ENCODE results near the gene SNAP29.

Gene SNAP29

DNA sequence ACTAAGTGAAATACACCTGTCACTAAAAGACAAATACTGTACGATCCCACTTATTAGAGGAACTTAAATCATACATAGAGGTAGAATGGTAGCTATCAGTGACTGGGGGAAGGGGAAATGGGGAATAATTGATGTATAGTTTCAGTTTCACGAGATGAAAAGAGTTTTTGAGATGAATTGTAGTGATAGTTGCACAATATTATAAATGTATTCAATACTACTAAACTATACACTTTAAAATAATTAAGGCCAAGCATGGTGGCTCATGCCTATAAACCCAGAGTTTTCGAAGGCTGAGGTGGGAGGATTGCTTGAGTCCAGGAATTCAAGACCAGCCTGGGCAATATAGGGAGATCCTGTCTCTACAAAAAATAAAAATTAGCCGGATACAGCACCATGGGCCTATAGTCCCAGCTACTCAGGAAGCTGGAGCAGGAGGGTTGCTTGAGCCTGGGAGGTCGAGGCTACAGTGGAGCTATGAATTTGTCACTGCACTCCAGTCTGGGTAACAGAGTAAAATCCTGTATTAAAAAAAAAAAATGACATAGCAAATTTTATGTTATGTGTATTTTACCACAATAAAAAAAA, 44.5 kb upstream of the SNAP29 start:
- H3K27ac ChIP-seq (ENCODE audit: extremely low read depth, low read depth, low read length), result no peak overlapping the region
- no peak for TF ChIP-seq ZNF311 (tag by site-specific recombination; IDR thresholded peaks at IDR 0.05; ENCODE audit: borderline replicate concordance)
- TF ChIP-seq, protein P1, sequence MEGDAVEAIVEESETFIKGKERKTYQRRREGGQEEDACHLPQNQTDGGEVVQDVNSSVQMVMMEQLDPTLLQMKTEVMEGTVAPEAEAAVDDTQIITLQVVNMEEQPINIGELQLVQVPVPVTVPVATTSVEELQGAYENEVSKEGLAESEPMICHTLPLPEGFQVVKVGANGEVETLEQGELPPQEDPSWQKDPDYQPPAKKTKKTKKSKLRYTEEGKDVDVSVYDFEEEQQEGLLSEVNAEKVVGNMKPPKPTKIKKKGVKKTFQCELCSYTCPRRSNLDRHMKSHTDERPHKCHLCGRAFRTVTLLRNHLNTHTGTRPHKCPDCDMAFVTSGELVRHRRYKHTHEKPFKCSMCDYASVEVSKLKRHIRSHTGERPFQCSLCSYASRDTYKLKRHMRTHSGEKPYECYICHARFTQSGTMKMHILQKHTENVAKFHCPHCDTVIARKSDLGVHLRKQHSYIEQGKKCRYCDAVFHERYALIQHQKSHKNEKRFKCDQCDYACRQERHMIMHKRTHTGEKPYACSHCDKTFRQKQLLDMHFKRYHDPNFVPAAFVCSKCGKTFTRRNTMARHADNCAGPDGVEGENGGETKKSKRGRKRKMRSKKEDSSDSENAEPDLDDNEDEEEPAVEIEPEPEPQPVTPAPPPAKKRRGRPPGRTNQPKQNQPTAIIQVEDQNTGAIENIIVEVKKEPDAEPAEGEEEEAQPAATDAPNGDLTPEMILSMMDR (tag by site-specific recombination; IDR thresholded peaks at IDR 0.05), result no peak
- TF ChIP-seq KLF8 (tag by site-specific recombination; IDR thresholded peaks at IDR 0.05), result no peak
- TF ChIP-seq, protein P2, sequence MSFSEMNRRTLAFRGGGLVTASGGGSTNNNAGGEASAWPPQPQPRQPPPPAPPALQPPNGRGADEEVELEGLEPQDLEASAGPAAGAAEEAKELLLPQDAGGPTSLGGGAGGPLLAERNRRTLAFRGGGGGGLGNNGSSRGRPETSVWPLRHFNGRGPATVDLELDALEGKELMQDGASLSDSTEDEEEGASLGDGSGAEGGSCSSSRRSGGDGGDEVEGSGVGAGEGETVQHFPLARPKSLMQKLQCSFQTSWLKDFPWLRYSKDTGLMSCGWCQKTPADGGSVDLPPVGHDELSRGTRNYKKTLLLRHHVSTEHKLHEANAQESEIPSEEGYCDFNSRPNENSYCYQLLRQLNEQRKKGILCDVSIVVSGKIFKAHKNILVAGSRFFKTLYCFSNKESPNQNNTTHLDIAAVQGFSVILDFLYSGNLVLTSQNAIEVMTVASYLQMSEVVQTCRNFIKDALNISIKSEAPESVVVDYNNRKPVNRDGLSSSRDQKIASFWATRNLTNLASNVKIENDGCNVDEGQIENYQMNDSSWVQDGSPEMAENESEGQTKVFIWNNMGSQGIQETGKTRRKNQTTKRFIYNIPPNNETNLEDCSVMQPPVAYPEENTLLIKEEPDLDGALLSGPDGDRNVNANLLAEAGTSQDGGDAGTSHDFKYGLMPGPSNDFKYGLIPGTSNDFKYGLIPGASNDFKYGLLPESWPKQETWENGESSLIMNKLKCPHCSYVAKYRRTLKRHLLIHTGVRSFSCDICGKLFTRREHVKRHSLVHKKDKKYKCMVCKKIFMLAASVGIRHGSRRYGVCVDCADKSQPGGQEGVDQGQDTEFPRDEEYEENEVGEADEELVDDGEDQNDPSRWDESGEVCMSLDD (tag by site-specific recombination; IDR thresholded peaks at IDR 0.05), result no peak
- no peak for TF ChIP-seq ZIC2 (tag by site-specific recombination; IDR thresholded peaks at IDR 0.05)
- TF ChIP-seq SP2 (tag by site-specific recombination; IDR thresholded peaks at IDR 0.05), result no peak
- no peak for TF ChIP-seq ZNF624 (tag by site-specific recombination; IDR thresholded peaks at IDR 0.05)
- TF ChIP-seq ZNF169 (tag by site-specific recombination; IDR thresholded peaks at IDR 0.05), result no peak
- no peak for TF ChIP-seq HOXD13 (CRISPR knock-in tag; IDR thresholded peaks at IDR 0.05; ENCODE audit: borderline replicate concordance)
- TF ChIP-seq ZNF501 (tag by site-specific recombination; IDR thresholded peaks at IDR 0.05), result no peak
- no peak for TF ChIP-seq ZNF596 (tag by site-specific recombination; IDR thresholded peaks at IDR 0.05)
- no peak for TF ChIP-seq ZNF549 (tag by site-specific recombination; IDR thresholded peaks at IDR 0.05)
- TF ChIP-seq SALL2 (tag by site-specific recombination; IDR thresholded peaks at IDR 0.05; ENCODE audit: borderline replicate concordance), result no peak
- peaks cover 24 to 84% of the 10 kb centered on the region in 2 experiments for H3K36me3 ChIP-seq (ENCODE audit: control insufficient read depth in 2 of 2, insufficient read depth in 1 of 2, low read length in 2 of 2)
- no peak overlapping the region for H3K4me3 ChIP-seq (ENCODE audit: low read depth, low read length)
- no peaks in the 10 kb centered on the region for H3K4me1 ChIP-seq (ENCODE audit: control insufficient read depth, insufficient read depth, low read length)
- ChIA-PET POLR2A (no interaction called here), CTCF (interaction anchor here (0.7 to 1.5 kb wide), 4 partner anchors 9 to 289 kb away, joined by 3 to 4 read pairs (median 3); no protein-coding TSS in a partner anchor)
- H3K9me3 ChIP-seq (ENCODE audit: control insufficient read depth, insufficient read depth, low read depth, low read length), result no peaks in the 10 kb centered on the region

DNA sequence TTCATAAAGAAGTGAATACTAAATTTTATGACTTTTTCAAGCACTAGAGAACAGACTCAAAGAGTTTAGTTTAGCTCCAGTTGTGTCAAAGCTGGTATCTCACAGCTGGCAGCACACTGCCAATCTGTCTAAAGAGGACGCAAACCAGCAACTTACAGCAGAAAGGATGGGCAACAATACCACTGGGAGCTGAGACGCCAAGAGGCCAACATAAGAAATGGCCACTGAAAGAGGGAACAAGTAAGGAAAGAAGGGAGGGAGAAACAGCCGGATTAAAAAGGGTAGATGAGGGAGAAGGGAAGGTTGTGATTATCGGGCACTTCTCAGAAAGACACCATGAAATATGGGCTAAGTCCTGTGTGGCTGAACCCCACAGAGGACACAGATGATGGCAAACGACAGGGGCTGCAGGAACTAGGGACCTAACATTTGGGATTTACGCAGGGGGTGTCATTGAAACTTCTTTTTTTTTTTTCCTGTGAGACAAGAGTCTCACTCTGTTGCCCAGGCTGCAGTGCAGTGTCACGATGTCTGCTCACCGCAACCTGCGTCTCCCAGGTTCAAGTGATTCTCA, 43.2 kb upstream of the SNAP29 start:
- TF ChIP-seq, protein P3, sequence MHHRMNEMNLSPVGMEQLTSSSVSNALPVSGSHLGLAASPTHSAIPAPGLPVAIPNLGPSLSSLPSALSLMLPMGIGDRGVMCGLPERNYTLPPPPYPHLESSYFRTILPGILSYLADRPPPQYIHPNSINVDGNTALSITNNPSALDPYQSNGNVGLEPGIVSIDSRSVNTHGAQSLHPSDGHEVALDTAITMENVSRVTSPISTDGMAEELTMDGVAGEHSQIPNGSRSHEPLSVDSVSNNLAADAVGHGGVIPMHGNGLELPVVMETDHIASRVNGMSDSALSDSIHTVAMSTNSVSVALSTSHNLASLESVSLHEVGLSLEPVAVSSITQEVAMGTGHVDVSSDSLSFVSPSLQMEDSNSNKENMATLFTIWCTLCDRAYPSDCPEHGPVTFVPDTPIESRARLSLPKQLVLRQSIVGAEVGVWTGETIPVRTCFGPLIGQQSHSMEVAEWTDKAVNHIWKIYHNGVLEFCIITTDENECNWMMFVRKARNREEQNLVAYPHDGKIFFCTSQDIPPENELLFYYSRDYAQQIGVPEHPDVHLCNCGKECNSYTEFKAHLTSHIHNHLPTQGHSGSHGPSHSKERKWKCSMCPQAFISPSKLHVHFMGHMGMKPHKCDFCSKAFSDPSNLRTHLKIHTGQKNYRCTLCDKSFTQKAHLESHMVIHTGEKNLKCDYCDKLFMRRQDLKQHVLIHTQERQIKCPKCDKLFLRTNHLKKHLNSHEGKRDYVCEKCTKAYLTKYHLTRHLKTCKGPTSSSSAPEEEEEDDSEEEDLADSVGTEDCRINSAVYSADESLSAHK (tag by site-specific recombination; IDR thresholded peaks at IDR 0.05), result peak; percentile 48; the same call in 1 of the 2 replicates
- no peak for TF ChIP-seq ZNF16 (tag by site-specific recombination; IDR thresholded peaks at IDR 0.05; ENCODE audit: low read depth)
- peaks cover 24 to 85% of the 10 kb centered on the region in 2 experiments for H3K36me3 ChIP-seq (ENCODE audit: control insufficient read depth in 2 of 2, insufficient read depth in 1 of 2, low read length in 2 of 2)
- H3K4me3 ChIP-seq (ENCODE audit: low read depth, low read length), result no peak overlapping the region
- no peak overlapping the region for H3K27ac ChIP-seq (ENCODE audit: extremely low read depth, low read depth, low read length)
- ChIA-PET POLR2A (interaction anchor here (0.6 kb wide), 1 partner anchor 34 kb away, joined by 3 read pairs; no protein-coding TSS in a partner anchor), CTCF (no interaction called here)
- no peaks in the 10 kb centered on the region for H3K9me3 ChIP-seq (ENCODE audit: control insufficient read depth, insufficient read depth, low read depth, low read length)
- H3K4me1 ChIP-seq (ENCODE audit: control insufficient read depth, insufficient read depth, low read length), result no peaks in the 10 kb centered on the region
